Measurements from ENCODE around the gene NQO2. TPM values are rescaled to one million over a fixed set of nuclear protein-coding genes. Genes with fewer than 3 reads are reported as not detected.

The NQO2 gene
- total and polyA plus RNA-seq, 2 donors from 2014 or later = 37.0 to 291 TPM

DNA sequence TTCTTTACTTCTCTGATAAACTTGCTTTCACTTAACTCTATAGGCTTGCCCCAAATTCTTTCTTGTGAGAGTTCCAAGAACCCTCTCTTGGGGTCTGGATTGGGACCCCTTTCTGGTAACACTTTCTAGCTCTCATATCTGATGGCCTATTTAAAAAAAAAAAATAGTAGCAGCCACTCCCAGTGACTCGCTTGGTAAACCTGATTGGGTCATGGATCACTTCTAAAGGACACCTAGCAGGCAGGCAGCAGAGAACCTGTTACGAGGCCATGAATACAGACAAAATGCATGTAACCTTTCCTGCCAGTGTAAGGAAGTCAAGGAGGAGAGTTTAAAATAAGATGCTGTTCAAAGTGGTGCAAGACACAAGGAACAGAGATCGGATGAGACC lies 19.2 kb upstream of the NQO2 start:
- DNase-seq (no peak), FAIRE-seq (no peak)
- Histone ChIP-seq H3K9ac (ENCODE audit: low read length in 3 of 3) (no peak overlapping the region), H3K4me1 (ENCODE audit: control insufficient read depth in 2 of 3, insufficient read depth in 2 of 3, low read depth in 1 of 3, low read length in 3 of 3) (peaks cover 0 to 15% (median 12%) of the 10 kb centered on the region in 3 donors), H3K4me3 (ENCODE audit: low read length in 3 of 3) (no peak overlapping the region), H3K27me3 (ENCODE audit: control insufficient read depth, insufficient read depth, low read length) (no peaks in the 10 kb centered on the region), H3K27ac (ENCODE audit: low read depth in 2 of 2, low read length in 2 of 2) (no peak overlapping the region), H3K36me3 (ENCODE audit: control insufficient read depth in 2 of 3, insufficient read depth in 3 of 3, low read length in 3 of 3) (no peaks in the 10 kb centered on the region), H3K9me3 (ENCODE audit: control insufficient read depth in 2 of 3, insufficient read depth in 1 of 3, low read length in 3 of 3) (no peaks in the 10 kb centered on the region)
- TF ChIP-seq, protein P1, sequence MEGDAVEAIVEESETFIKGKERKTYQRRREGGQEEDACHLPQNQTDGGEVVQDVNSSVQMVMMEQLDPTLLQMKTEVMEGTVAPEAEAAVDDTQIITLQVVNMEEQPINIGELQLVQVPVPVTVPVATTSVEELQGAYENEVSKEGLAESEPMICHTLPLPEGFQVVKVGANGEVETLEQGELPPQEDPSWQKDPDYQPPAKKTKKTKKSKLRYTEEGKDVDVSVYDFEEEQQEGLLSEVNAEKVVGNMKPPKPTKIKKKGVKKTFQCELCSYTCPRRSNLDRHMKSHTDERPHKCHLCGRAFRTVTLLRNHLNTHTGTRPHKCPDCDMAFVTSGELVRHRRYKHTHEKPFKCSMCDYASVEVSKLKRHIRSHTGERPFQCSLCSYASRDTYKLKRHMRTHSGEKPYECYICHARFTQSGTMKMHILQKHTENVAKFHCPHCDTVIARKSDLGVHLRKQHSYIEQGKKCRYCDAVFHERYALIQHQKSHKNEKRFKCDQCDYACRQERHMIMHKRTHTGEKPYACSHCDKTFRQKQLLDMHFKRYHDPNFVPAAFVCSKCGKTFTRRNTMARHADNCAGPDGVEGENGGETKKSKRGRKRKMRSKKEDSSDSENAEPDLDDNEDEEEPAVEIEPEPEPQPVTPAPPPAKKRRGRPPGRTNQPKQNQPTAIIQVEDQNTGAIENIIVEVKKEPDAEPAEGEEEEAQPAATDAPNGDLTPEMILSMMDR (IDR thresholded peaks at IDR 0.05; ENCODE audit: borderline replicate concordance, extremely low read depth, insufficient read depth) = no peak
- intact Hi-C loops (cut with DNase I) = no loop called here

DNA sequence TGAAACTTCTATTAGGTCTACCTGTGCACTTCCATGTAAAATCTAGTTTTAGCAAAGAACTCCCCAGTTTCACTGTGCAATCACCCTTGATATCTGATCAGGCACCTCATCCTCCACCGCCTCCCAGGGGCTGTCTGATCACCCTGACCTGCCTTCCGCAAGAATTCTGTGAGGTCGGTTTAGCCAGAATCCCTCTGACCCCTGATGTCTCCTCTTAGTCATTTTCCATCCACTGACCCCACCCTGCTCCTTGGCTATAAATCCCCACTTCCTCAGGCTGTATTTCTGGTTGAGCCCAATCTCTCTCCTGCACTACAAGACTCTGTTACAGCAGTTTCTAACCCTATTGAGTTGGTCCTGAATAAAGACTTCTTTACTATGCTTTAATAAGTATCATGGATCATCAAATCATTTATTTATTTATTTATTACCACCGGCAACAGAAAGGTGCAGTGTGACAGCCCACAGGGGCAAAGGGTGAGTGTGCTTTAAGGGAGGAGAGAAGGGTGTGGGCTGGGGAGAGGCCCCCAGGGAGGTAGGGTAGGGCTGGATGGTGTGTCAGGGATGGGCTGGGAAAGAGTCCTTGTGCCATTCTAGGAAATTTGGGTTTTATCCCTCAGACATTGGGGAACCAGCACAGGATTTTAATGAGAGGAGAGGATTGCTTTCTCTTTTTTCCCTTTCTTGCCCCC lies 17.1 kb upstream of the NQO2 start:
- Histone ChIP-seq H3K27me3 (ENCODE audit: control insufficient read depth, insufficient read depth, low read length) (no peaks in the 10 kb centered on the region), H3K36me3 (ENCODE audit: control insufficient read depth in 2 of 3, insufficient read depth in 3 of 3, low read length in 3 of 3) (no peaks in the 10 kb centered on the region), H3K4me3 (ENCODE audit: low read length in 3 of 3) (no peak overlapping the region), H3K9ac (ENCODE audit: low read length in 3 of 3) (no peak overlapping the region), H3K4me1 (ENCODE audit: control insufficient read depth in 2 of 3, insufficient read depth in 2 of 3, low read depth in 1 of 3, low read length in 3 of 3) (peaks cover 0 to 12% (median 9%) of the 10 kb centered on the region in 3 donors), H3K9me3 (ENCODE audit: control insufficient read depth in 2 of 3, insufficient read depth in 1 of 3, low read length in 3 of 3) (no peaks in the 10 kb centered on the region), H3K27ac (ENCODE audit: low read depth in 2 of 2, low read length in 2 of 2) (peak overlapping the region; percentile 9 to 34)
- intact Hi-C loops (cut with DNase I) = no loop called here
- DNase-seq = peak in 1 of 5 donors; percentile 22
- FAIRE-seq = no peak
- TF ChIP-seq, protein P1 (IDR thresholded peaks at IDR 0.05; ENCODE audit: borderline replicate concordance, extremely low read depth, insufficient read depth) = no peak

DNA sequence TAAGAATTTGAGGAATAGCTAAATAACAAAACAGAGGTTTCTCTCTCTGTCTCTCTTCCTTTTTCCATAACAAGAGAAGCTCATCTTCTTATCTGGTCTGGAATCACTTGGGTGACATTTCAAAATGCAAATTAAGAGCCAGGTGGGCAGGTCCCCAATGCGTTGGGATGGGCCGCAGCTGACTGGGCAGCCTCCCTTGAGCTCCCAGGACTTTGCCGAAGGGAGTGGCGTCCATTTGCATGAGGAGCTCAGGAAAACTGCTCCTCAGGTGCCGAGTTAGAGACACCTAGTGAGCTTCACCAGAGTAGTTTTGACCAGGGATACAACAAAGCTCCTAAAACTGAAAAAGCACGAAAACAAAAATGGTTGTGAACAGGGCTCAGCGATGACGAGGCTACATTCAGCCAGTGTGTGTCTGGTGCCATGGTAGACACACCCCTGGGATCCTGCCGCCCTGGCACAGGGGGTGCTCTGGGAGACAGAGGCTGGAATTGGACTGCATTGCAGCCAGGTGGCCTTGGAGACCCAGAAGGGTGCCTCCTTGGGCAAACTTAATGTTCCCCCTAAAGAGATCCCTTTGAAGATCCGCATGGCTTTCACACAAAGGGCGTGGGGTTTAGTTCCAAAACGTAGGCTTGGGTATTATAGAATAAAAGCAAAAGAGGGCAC lies 14.8 kb upstream of the NQO2 start:
- peaks cover 3 to 15% (median 13%) of the 10 kb centered on the region in 3 donors for H3K4me1 ChIP-seq (ENCODE audit: control insufficient read depth in 2 of 3, insufficient read depth in 2 of 3, low read depth in 1 of 3, low read length in 3 of 3)
- TF ChIP-seq, protein P1 (IDR thresholded peaks at IDR 0.05; ENCODE audit: borderline replicate concordance, extremely low read depth, insufficient read depth) = no peak
- no peak overlapping the region for H3K27ac ChIP-seq (ENCODE audit: low read depth in 2 of 2, low read length in 2 of 2)
- H3K36me3 ChIP-seq (ENCODE audit: control insufficient read depth in 2 of 3, insufficient read depth in 3 of 3, low read length in 3 of 3) = no peaks in the 10 kb centered on the region
- FAIRE-seq = no peak
- intact Hi-C loops (cut with DNase I) = no loop called here
- H3K27me3 ChIP-seq (ENCODE audit: control insufficient read depth, insufficient read depth, low read length) = no peaks in the 10 kb centered on the region
- H3K9ac ChIP-seq (ENCODE audit: low read length in 3 of 3) = no peak overlapping the region
- H3K4me3 ChIP-seq (ENCODE audit: low read length in 3 of 3) = no peak overlapping the region
- DNase-seq = no peak
- no peaks in the 10 kb centered on the region for H3K9me3 ChIP-seq (ENCODE audit: control insufficient read depth in 2 of 3, insufficient read depth in 1 of 3, low read length in 3 of 3)
